Colonic mucosa (tissue), 4 donors: ENCODE results near the gene TXNL1. TPM values are rescaled to one million over a fixed set of nuclear protein-coding genes. Genes with fewer than 3 reads are reported as not detected.

Source experiments
- DNase-seq: peaks from one replicate; pipeline ENCODE4 v3.0.0-alpha.2; 2020
- H3K27ac ChIP-seq: fragments of 200-600 bp; one replicate; pipeline ENCODE4 v1.8.0; 2021
- H3K27me3 ChIP-seq: fragments of 200-600 bp; one replicate; pipeline ENCODE4 v1.8.0; 2021
- H3K36me3 ChIP-seq: fragments of 200-600 bp; one replicate; pipeline ENCODE4 v1.8.0; 2021
- H3K4me1 ChIP-seq: fragments of 200-600 bp; one replicate; pipeline ENCODE4 v1.8.0; 2021; ENCODE audit warnings: mild to moderate bottlenecking
- H3K4me3 ChIP-seq: fragments of 200-600 bp; one replicate; pipeline ENCODE4 v1.8.0; 2021
- H3K9ac ChIP-seq, 2 donors: one replicate each; pipeline ENCODE4 v1.7.0; 2013; ENCODE audit warnings: control low read depth in 2 of 2, low read depth in 2 of 2, low read length in 2 of 2
- H3K9me3 ChIP-seq: fragments of 200-600 bp; one replicate; pipeline ENCODE4 v1.8.0; 2021
- CTCF ChIP-seq: fragments of 200-600 bp; IDR thresholded peaks from one replicate; pipeline ENCODE4 v1.8.0; 2022; ENCODE audit warnings: antibody characterized with exemption, mild to moderate bottlenecking
- intact Hi-C: fragments of 100-400 bp; cut with DNase I; formaldehyde crosslinking; loops from one replicate; pipeline ENCODE4 v1.14.1; 2022
- total RNA-seq, 2 donors: library from RNA; stranded (reverse); fragmentation: NEBNext Ultra II Directional in 1 of 2; extraction: Animal tissue kit (Norgen Biotek cat#: 25700) in 1 of 2; gene quantifications; one replicate each; pipeline ENCODE4 v1.2.1, GENCODE V29; 2021
- donor health status: healthy.
- donor health status: DM: no; HTN: no; CAD: no.
- donor health status: DM: no; HTN: no; CAD: no.

Gene TXNL1
- total RNA-seq, 2 donors from 2014 or later: 67.7 to 69.4 TPM

- DNase-seq: no peak
- TF ChIP-seq CTCF: no peak
- intact Hi-C loops: no loop called here
- no peak overlapping the region for H3K4me3 ChIP-seq
- no peaks in the 10 kb centered on the region for H3K9me3 ChIP-seq
- H3K9ac ChIP-seq: no peak overlapping the region
- H3K27ac ChIP-seq: no peak overlapping the region
- no peaks in the 10 kb centered on the region for H3K4me1 ChIP-seq
- no peaks in the 10 kb centered on the region for H3K36me3 ChIP-seq
- H3K27me3 ChIP-seq: no peaks in the 10 kb centered on the region
Measured at GRCh38 chr18:56562479-56562878, 75.9 kb downstream of the TXNL1 start.

- no peaks in the 10 kb centered on the region for H3K36me3 ChIP-seq
- no peak overlapping the region for H3K27ac ChIP-seq
- H3K4me1 ChIP-seq: no peaks in the 10 kb centered on the region
- no peak overlapping the region for H3K9ac ChIP-seq
- H3K27me3 ChIP-seq: no peaks in the 10 kb centered on the region
- intact Hi-C loops: no loop called here
- TF ChIP-seq CTCF: no peak
- no peak for DNase-seq
- no peak overlapping the region for H3K4me3 ChIP-seq
- H3K9me3 ChIP-seq: no peaks in the 10 kb centered on the region
Measured at GRCh38 chr18:56560992-56561391, 77.4 kb downstream of the TXNL1 start.

GRCh38 chr18:56559044-56559443, 79.3 kb downstream of the TXNL1 start:
- intact Hi-C loops: no loop called here

GRCh38 chr18:56556907-56557306, 81.5 kb downstream of the TXNL1 start:
- no peak overlapping the region for H3K9ac ChIP-seq
- no peaks in the 10 kb centered on the region for H3K9me3 ChIP-seq
- H3K4me1 ChIP-seq: no peaks in the 10 kb centered on the region
- H3K36me3 ChIP-seq: no peaks in the 10 kb centered on the region
- H3K4me3 ChIP-seq: no peak overlapping the region
- no peak overlapping the region for H3K27ac ChIP-seq
- no peak for DNase-seq
- H3K27me3 ChIP-seq: no peaks in the 10 kb centered on the region
- intact Hi-C loops: no loop called here
- no peak for TF ChIP-seq CTCF

More at GRCh38 chr18:56559044-56559443, 79.3 kb downstream of the TXNL1 start:
- Histone ChIP-seq H3K27ac (no peak overlapping the region), H3K27me3 (no peaks in the 10 kb centered on the region), H3K4me3 (no peak overlapping the region), H3K9me3 (no peaks in the 10 kb centered on the region), H3K36me3 (no peaks in the 10 kb centered on the region), H3K9ac (no peak overlapping the region), H3K4me1 (no peaks in the 10 kb centered on the region)
- no peak for DNase-seq
- TF ChIP-seq CTCF: no peak

- Histone ChIP-seq H3K4me1 (no peaks in the 10 kb centered on the region), H3K27me3 (no peaks in the 10 kb centered on the region), H3K4me3 (no peak overlapping the region), H3K36me3 (no peaks in the 10 kb centered on the region), H3K9me3 (no peaks in the 10 kb centered on the region), H3K27ac (no peak overlapping the region), H3K9ac (no peak overlapping the region)
- no peak for TF ChIP-seq CTCF
- intact Hi-C loops: no loop called here
- DNase-seq: no peak
Measured at GRCh38 chr18:56550121-56550520, 88.3 kb downstream of the TXNL1 start.

Other genes starting within 250 kb of the TXNL1 start
- gene WDR7, start 12.8 kb upstream of the TXNL1 start, total RNA-seq: 10 to 100 TPM; 16.8 to 21.2 TPM